Measurements from ENCODE around the gene LRP5.

LRP5 gene

GRCh38 chr11:68358416-68358815, 46.0 kb downstream of the LRP5 start:
- H3K4me3 ChIP-seq (ENCODE audit: low read depth, low read length) = no peak overlapping the region
- TF ChIP-seq, protein P1, sequence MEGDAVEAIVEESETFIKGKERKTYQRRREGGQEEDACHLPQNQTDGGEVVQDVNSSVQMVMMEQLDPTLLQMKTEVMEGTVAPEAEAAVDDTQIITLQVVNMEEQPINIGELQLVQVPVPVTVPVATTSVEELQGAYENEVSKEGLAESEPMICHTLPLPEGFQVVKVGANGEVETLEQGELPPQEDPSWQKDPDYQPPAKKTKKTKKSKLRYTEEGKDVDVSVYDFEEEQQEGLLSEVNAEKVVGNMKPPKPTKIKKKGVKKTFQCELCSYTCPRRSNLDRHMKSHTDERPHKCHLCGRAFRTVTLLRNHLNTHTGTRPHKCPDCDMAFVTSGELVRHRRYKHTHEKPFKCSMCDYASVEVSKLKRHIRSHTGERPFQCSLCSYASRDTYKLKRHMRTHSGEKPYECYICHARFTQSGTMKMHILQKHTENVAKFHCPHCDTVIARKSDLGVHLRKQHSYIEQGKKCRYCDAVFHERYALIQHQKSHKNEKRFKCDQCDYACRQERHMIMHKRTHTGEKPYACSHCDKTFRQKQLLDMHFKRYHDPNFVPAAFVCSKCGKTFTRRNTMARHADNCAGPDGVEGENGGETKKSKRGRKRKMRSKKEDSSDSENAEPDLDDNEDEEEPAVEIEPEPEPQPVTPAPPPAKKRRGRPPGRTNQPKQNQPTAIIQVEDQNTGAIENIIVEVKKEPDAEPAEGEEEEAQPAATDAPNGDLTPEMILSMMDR (IDR thresholded peaks at IDR 0.05; ENCODE audit: low read depth, low read length) = no peak

- TF ChIP-seq, protein P1 (IDR thresholded peaks at IDR 0.05; ENCODE audit: low read depth, low read length) = no peak
Observed at GRCh38 chr11:68361702-68362101, 49.3 kb downstream of the LRP5 start.

DNA sequence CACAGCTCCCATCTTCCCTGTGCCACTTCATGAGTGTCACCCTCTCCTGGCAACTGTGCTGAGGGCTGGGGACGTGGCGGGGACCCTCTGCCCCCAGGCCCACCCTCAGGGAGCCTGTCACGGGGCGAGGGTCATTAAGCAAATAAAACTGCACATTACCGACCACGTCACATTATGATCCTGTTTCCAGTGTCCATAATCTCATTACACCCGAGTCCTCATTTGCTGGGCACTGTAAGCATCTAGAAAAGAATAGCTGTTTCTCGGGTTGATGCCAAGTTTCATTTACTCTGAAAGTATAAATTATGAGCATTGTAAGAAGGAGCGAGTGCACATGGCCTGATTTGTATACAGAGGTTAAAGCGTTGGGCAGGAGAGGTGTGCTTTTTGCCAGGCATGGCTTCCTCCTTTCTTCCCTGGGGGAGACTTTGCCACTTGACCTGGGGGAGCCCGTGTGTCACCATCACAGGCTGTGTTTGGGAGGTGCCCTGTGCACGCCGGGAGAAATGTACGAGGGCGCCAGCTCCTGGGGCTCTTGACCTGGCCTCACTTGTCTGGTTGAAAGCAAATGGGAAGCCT, 50.5 kb downstream of the LRP5 start:
- TF ChIP-seq, protein P1 (IDR thresholded peaks at IDR 0.05; ENCODE audit: low read depth, low read length) = no peak
- no peak overlapping the region for H3K4me3 ChIP-seq (ENCODE audit: low read depth, low read length)

More at GRCh38 chr11:68361702-68362101, 49.3 kb downstream of the LRP5 start:
- H3K4me3 ChIP-seq (ENCODE audit: low read depth, low read length) = no peak overlapping the region

DNA sequence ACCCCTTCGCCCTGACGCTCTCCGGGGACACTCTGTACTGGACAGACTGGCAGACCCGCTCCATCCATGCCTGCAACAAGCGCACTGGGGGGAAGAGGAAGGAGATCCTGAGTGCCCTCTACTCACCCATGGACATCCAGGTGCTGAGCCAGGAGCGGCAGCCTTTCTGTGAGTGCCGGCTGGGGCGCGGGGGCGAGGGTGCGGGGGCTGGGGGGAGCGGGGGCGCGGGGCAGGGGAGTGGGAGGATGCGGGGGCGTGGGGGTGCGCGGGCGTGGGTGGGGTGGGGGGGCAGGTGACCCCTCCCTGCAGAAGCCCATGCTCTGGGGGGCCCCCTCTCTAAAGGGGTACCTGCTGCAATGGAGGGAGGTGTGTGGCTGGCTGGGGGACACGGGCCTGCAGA, 51.4 kb downstream of the LRP5 start:
- TF ChIP-seq, protein P1 (IDR thresholded peaks at IDR 0.05; ENCODE audit: low read depth, low read length) = no peak
- no peak overlapping the region for H3K4me3 ChIP-seq (ENCODE audit: low read depth, low read length)

GRCh38 chr11:68364581-68364980, 52.2 kb downstream of the LRP5 start:
- no peak overlapping the region for H3K4me3 ChIP-seq (ENCODE audit: low read depth, low read length)
- TF ChIP-seq, protein P1 (IDR thresholded peaks at IDR 0.05; ENCODE audit: low read depth, low read length) = no peak

DNA sequence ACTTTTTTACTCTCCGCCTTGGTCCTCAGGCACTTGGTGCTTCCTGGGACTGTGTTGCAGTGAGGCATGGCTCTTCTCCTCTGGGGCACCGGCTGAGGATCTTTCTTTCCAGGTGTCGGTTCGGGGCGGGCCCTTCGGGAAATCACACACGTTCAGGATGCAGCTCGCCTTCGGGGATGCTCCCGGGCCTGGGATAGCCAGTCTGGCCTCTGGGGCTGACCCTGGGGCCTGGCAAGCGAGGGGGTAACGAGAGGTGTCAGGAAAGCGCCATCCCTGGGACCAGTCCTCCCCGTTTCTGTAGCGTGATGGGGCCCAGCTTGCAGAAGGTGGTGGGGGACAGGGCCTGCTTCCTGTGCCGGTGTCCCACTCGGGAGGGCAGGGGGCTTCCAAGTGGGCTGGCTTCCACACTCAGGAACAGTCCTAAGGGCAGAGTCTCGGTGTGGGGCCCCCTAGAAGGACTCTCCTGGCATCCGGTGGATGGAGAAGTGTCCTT, 53.6 kb downstream of the LRP5 start:
- H3K4me3 ChIP-seq (ENCODE audit: low read depth, low read length) = no peak overlapping the region
- TF ChIP-seq, protein P1 (IDR thresholded peaks at IDR 0.05; ENCODE audit: low read depth, low read length) = no peak

DNA sequence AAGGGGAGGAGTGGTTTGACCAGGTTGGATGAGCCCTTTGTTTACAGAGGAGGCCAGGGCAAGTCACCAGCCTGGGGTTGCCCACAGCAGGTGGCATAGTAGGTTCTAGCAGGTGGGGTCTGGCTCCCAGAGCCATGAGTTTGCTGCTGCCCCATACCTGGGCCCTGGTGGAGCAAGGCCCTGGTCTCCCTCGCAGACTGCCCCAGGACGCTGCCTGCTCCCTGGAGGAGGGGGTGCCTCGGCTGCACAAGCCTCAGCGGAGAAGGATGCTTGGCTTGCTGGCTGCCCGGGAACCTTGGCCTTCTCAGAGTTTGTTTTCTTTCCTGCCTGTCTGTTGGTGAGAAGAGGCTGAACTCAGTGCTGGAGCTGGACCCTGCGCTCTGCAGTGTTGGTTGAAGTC, 54.9 kb downstream of the LRP5 start:
- no peak overlapping the region for H3K4me3 ChIP-seq (ENCODE audit: low read depth, low read length)
- TF ChIP-seq, protein P1 (IDR thresholded peaks at IDR 0.05; ENCODE audit: low read depth, low read length) = no peak

All from WI38 (cell line).